ENCODE data around the gene CARD10. TPM values are rescaled to one million over a fixed set of nuclear protein-coding genes. Genes with fewer than 3 reads are reported as not detected.

CARD10 gene
- total and polyA plus RNA-seq, 2 of the 13 experiments (the other 11 are each of a cell fraction or from before 2014, with no cell fraction given): 35.2 to 55.8 TPM

- TF ChIP-seq ZBTB1 (CRISPR knock-in tag; IDR thresholded peaks at IDR 0.05; ENCODE audit: borderline replicate concordance) (no peak), PBX3 (CRISPR knock-in tag; IDR thresholded peaks at IDR 0.05; ENCODE audit: borderline replicate concordance) (no peak), KDM2A (CRISPR knock-in tag; IDR thresholded peaks at IDR 0.05; ENCODE audit: borderline replicate concordance, low read depth) (no peak), TFAP4 (IDR thresholded peaks at IDR 0.05; ENCODE audit: borderline replicate concordance, low read depth) (peak; percentile 50; the same call in 1 of the 2 replicates), ADNP (CRISPR knock-in tag; IDR thresholded peaks at IDR 0.05) (no peak), SSRP1 (CRISPR knock-in tag; IDR thresholded peaks at IDR 0.05) (no peak), MXD1 (CRISPR knock-in tag; IDR thresholded peaks at IDR 0.05) (no peak), ARNT2 (CRISPR knock-in tag; IDR thresholded peaks at IDR 0.05; ENCODE audit: low read depth) (no peak), ZNF451 (CRISPR knock-in tag; IDR thresholded peaks at IDR 0.05) (no peak), TCF7L2 (IDR thresholded peaks at IDR 0.05; ENCODE audit: low read depth, low read length) (no peak), ZNF20 (CRISPR knock-in tag; IDR thresholded peaks at IDR 0.05) (no peak)
Measured at GRCh38 chr22:37535159-37535558, 15.9 kb upstream of the CARD10 start (continued).

GRCh38 chr22:37534445-37534844, 15.2 kb upstream of the CARD10 start:
- Histone ChIP-seq H3K9me3 (ENCODE audit: low read length) (no peaks in the 10 kb centered on the region), H2AFZ (ENCODE audit: low read length) (no peak overlapping the region), H3K4me1 (ENCODE audit: insufficient read depth, low read length) (peaks cover 55% of the 10 kb centered on the region), H3K4me2 (ENCODE audit: low read depth, low read length) (no peak overlapping the region), H3K4me3 (replicated peaks in 1 of 3; ENCODE audit: insufficient read depth in 1 of 3, low read depth in 2 of 3, low read length in 3 of 3) (no peak overlapping the region), H3K79me2 (ENCODE audit: insufficient read depth, low read length) (no peaks in the 10 kb centered on the region), H4K20me1 (ENCODE audit: insufficient read depth, low read length) (no peaks in the 10 kb centered on the region), H3K36me3 (replicated peaks in 1 of 2; ENCODE audit: control insufficient read depth in 1 of 2, insufficient read depth in 2 of 2, low read length in 2 of 2) (no peaks in the 10 kb centered on the region), H3K27me3 (ENCODE audit: control insufficient read depth in 1 of 2, insufficient read depth in 2 of 2, low read length in 2 of 2) (peaks cover 0 to 13% of the 10 kb centered on the region in 2 experiments; a peak in 1 of 5 replicates), H3K27ac (ENCODE audit: extremely low read length, insufficient read depth, low read length) (no peak overlapping the region), H3K9ac (ENCODE audit: insufficient read depth, low read depth, low read length) (no peak overlapping the region)
- no TSS peak for BruUV-seq (replicated peaks)
- in situ Hi-C loops (cut with HindIII; ENCODE audit: extremely low pct_ligation_motif_present, low pct_unique_long_range_greater_than_20kb): no loop called here
- DNase-seq (ENCODE audit: low spot score) (no peak), FAIRE-seq (no peak), ATAC-seq (no peak)
- ChIA-PET POLR2A (interaction anchor here (1.3 kb wide), 1 partner anchor 34 kb away, joined by 5 read pairs; no protein-coding TSS in a partner anchor), CTCF (ENCODE audit: low intra/inter-chr PET ratio, low total read pairs) (no interaction called here)
- 66% methylated on average over 3 of the region's 3 CpGs for WGBS (ENCODE audit: low lambda C conversion rate)
- intact Hi-C loops (cut with micrococcal nuclease; ENCODE audit: unreplicated experiment): no loop called here
- TF ChIP-seq EHMT2 (IDR thresholded peaks at IDR 0.05; ENCODE audit: borderline replicate concordance, low read depth, low read length) (no peak), ZNF567 (CRISPR knock-in tag; IDR thresholded peaks at IDR 0.05; ENCODE audit: borderline replicate concordance) (no peak), TOE1 (CRISPR knock-in tag; IDR thresholded peaks at IDR 0.05) (no peak), CAMTA2 (CRISPR knock-in tag; IDR thresholded peaks at IDR 0.05; ENCODE audit: borderline replicate concordance) (no peak), TARDBP (CRISPR knock-in tag; IDR thresholded peaks at IDR 0.05) (no peak), MXI1 (IDR thresholded peaks at IDR 0.05; ENCODE audit: borderline replicate concordance, low read depth, low read length) (no peak), SNAPC4 (CRISPR knock-in tag; IDR thresholded peaks at IDR 0.05) (no peak)

Data from HepG2 (cell line).